Brain microvascular endothelial cell (primary cell): ENCODE data around the gene KLHL33.
A peak's percentile ranks its signal among the peaks of the same experiment; 100 is the strongest.

Experiments
- DNase-seq: peaks from one replicate; pipeline ENCODE4 v3.0.0-alpha.2; 2020
- H3K27ac ChIP-seq: fragments of 250-450 bp; sonication (Bioruptor Pico); 2 replicates; pipeline ENCODE4 v1.5.1; 2020; ENCODE audit warnings: mild to moderate bottlenecking, moderate library complexity
- H3K27me3 ChIP-seq: fragments of 250-450 bp; sonication (Bioruptor Pico); replicated peaks from 2 replicates; pipeline ENCODE4 v1.5.1; 2020; ENCODE audit warnings: mild to moderate bottlenecking
- H3K36me3 ChIP-seq: fragments of 250-450 bp; sonication (Bioruptor Pico); replicated peaks from 2 replicates; pipeline ENCODE4 v1.5.1; 2020; ENCODE audit warnings: mild to moderate bottlenecking
- H3K4me3 ChIP-seq: 2 replicates; pipeline ENCODE4 v1.5.1; 2011; ENCODE audit warnings: low read depth, mild to moderate bottlenecking, control low read depth, low read length, moderate library complexity
- CTCF ChIP-seq: IDR thresholded peaks from 2 replicates; pipeline ENCODE4 v1.5.1; 2011; ENCODE audit warnings: low read depth, mild to moderate bottlenecking, moderate library complexity, low read length, control low read depth, inconsistent platforms; ENCODE audit errors: missing control alignments
- in situ Hi-C: cut with HindIII; loops from 2 replicates; pipeline ENCODE4 v1.10.0; 2017; ENCODE audit warnings: low sequenced_read_pairs, low pct_ligation_motif_present

KLHL33 gene

GRCh38 chr14:20461225-20462141, 25.5 kb upstream of the KLHL33 start, which contains the start of gene PIP4P1:
Gene PIP4P1, minus strand, starts transcription at chr14:20461434. Its CDS starts 109 bp downstream, at chr14:20461325.
- in situ Hi-C loops: no loop called here
- peak within 1 kb of the TSS; percentile 89 for H3K27ac ChIP-seq
- H3K4me3 ChIP-seq: peak within 1 kb of the TSS; percentile 84
- H3K27me3 ChIP-seq: no peaks in the 10 kb centered on the region
- no peak for TF ChIP-seq CTCF
- peaks cover 28% of the 10 kb centered on the region for H3K36me3 ChIP-seq
- DNase-seq: peak; percentile 100

GRCh38 chr14:20460458-20461224, 24.7 kb upstream of the KLHL33 start:
- DNase-seq: no peak
- no peak for TF ChIP-seq CTCF
- H3K36me3 ChIP-seq: peaks cover 32% of the 10 kb centered on the region
- in situ Hi-C loops: no loop called here
- H3K4me3 ChIP-seq: peak overlapping the region; percentile 84
- H3K27me3 ChIP-seq: no peaks in the 10 kb centered on the region
- peak overlapping the region; percentile 89 for H3K27ac ChIP-seq

GRCh38 chr14:20458031-20458789, 22.2 kb upstream of the KLHL33 start:
- peaks cover 32% of the 10 kb centered on the region for H3K36me3 ChIP-seq
- no peaks in the 10 kb centered on the region for H3K27me3 ChIP-seq
- no peak overlapping the region for H3K4me3 ChIP-seq
- no peak for TF ChIP-seq CTCF
- no peak overlapping the region for H3K27ac ChIP-seq
- DNase-seq: no peak
- in situ Hi-C loops: no loop called here

GRCh38 chr14:20456971-20457370, 21.0 kb upstream of the KLHL33 start:
- Histone ChIP-seq H3K36me3 (peaks cover 33% of the 10 kb centered on the region), H3K27me3 (no peaks in the 10 kb centered on the region), H3K27ac (no peak overlapping the region), H3K4me3 (no peak overlapping the region)
- in situ Hi-C loops: no loop called here
- DNase-seq: no peak
- no peak for TF ChIP-seq CTCF

GRCh38 chr14:20455355-20456300, 19.7 kb upstream of the KLHL33 start:
- H3K27me3 ChIP-seq: no peaks in the 10 kb centered on the region
- H3K27ac ChIP-seq: peak overlapping the region; percentile 99
- TF ChIP-seq CTCF: no peak
- H3K36me3 ChIP-seq: peaks cover 35% of the 10 kb centered on the region
- peak overlapping the region; percentile 93 for H3K4me3 ChIP-seq
- peak; percentile 91 for DNase-seq
- in situ Hi-C loops: no loop called here
